ENCODE data around the gene ARPC1B.

GRCh38 chr7:99402854-99403253, 28.3 kb downstream of the ARPC1B start:
- TF ChIP-seq, protein P1, sequence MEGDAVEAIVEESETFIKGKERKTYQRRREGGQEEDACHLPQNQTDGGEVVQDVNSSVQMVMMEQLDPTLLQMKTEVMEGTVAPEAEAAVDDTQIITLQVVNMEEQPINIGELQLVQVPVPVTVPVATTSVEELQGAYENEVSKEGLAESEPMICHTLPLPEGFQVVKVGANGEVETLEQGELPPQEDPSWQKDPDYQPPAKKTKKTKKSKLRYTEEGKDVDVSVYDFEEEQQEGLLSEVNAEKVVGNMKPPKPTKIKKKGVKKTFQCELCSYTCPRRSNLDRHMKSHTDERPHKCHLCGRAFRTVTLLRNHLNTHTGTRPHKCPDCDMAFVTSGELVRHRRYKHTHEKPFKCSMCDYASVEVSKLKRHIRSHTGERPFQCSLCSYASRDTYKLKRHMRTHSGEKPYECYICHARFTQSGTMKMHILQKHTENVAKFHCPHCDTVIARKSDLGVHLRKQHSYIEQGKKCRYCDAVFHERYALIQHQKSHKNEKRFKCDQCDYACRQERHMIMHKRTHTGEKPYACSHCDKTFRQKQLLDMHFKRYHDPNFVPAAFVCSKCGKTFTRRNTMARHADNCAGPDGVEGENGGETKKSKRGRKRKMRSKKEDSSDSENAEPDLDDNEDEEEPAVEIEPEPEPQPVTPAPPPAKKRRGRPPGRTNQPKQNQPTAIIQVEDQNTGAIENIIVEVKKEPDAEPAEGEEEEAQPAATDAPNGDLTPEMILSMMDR (conservative IDR thresholded peaks at IDR 0.05; ENCODE audit: low read length), result no peak
- no peak for TF ChIP-seq EZH2phosphoT487 (IDR thresholded peaks at IDR 0.05; ENCODE audit: borderline replicate concordance)
